GM21367 (cell line): Measurements from ENCODE around the gene MAJIN.

Experiments used
- ATAC-seq: cut with Tn5 transposase; IDR thresholded peaks from one replicate; pipeline ENCODE4 v1.9.1; 2021; ENCODE audit not compliant: unreplicated experiment

The MAJIN gene

GRCh38 chr11:64914123-64914522 is 57.8 kb downstream of the MAJIN start:
- no peak for ATAC-seq

- no peak for ATAC-seq
Observed at GRCh38 chr11:64913171-64913727, 58.7 kb downstream of the MAJIN start.

- ATAC-seq: no peak
Observed at GRCh38 chr11:64911689-64912088, 60.2 kb downstream of the MAJIN start.

- no peak for ATAC-seq
Observed at GRCh38 chr11:64911142-64911541, 60.8 kb downstream of the MAJIN start.

DNA sequence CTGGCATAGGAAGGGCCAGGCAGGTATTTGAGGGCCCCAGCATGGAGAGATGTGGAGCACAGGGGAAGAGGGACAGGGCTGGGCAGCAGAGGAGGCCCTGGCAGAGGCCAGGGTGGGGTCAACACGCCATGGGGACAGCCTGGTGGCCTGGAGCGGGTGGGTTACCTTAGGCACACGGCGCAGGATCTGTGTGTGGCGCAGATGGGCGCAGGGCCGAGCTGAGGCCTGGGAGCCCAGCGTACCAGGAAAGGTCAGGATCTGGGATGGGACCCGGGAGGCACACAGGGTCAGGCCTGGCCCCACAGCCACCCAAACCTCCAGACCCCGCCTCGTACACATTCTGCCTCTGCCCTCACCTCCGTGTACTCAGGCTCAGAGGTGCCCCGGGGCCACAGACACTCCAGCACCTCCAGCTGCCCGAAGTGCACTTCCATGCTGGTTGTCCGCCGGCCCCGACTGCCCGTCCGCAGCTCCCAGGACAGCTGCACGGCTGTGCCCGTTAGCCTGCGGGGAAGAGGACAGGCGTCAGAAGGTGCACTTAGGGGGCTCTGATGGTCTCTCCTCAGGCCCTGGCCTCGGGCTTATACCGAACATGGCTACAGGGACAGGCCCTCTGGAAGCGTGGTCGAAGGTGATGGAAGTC is 61.3 kb downstream of the MAJIN start:
- ATAC-seq: no peak

DNA sequence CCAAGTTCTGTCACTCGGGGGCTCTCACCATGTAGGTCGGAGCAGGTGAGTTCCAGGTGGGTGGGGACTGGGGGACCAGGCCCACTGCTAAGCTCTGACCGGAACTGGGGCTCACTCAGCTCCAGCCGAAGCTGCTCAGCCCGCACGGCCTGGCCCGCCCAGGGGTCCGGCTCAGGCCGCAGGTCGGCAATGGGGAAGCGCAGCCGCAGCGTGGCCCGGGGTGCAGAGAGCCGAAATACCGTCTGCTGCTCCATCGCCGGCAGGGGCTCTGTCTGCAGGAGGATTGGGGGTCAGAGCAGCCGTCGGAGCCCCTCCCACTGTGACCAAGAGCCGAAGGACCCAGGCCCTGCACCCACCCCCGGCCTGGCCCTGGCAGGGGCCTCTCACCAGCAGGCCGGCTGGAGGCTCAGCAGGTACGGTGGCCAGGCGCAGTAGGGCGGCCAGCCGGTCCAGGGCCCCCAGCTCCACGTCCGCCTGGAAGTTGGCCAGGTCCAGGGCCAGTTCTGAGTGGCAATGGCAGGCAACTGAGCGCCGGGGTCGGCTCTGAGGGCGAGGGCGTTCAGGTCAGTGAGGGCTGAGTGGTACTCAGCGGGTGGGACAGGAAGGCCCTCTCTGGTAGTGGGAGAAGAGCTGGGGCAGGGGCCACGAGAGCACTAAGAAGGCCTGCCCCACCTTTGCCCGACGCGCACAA is 62.1 kb downstream of the MAJIN start:
- ATAC-seq: no peak

DNA sequence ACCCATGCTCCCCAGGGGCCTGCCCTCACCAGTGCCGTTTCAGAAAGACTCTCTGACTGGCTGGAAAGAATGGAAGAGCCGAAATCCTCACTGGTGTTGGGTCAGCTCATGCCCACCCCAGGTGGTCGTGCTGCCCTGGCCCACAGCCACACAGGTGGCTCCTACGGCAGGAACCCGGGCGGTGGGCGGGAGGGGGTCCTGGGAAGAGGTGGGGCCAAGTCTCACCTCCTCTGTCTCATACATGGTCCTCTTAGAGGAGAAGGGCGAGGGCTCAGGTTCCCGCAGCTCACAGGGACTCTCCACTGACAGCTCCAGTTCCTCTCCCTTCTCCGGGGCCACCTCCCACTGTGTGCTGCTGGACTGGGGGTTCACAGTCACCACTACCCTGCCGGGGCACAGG is 63.1 kb downstream of the MAJIN start:
- ATAC-seq: no peak

DNA sequence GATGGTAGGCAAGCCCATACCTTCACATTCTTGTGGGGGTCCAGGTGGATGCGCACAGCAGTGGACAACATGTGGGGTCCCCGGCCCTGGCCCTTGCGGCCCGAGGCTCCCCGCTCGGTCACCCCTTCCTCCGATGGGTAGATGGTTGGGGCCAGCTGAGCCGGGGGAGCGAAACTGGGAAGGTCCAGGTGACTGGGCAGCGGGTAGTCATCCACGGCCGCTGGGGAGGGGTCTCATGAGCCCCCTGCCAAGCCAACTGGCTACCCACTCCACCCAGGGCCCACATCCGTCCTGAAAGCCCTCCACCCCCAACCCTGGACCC is 65.6 kb downstream of the MAJIN start:
- ATAC-seq: no peak

- ATAC-seq: no peak
Observed at GRCh38 chr11:64905516-64906313, 66.2 kb downstream of the MAJIN start.

DNA sequence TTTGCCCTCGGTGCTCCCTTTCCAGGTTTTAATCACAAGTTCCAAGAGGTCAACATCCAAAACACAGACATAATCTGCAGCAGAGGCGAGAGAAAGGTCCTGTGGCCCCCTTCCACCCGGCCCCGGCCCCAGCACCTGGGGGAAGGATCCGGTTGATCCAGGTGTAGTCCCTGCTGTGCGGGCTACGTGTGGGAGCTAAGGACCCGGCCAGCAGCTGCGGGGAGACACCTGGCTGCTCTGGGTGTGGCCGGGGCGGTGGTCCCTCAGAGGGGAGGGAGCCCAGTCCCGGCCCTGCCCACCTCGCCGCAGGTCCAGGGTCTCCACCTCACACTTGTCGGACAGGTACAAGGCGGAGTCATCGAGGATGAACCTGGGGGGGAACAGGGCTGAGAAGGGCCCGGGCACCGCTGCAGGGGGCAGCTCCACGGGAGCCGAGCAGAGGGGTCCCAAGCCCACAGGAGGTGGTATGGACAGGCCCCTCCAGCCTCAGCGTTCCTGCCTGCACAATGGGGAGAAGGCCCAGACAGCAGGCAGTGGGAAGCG is 68.5 kb downstream of the MAJIN start:
- ATAC-seq: no peak

- ATAC-seq: no peak
Observed at GRCh38 chr11:64902102-64902900, 69.6 kb downstream of the MAJIN start.

GRCh38 chr11:64900774-64901173 is 71.1 kb downstream of the MAJIN start:
- no peak for ATAC-seq

DNA sequence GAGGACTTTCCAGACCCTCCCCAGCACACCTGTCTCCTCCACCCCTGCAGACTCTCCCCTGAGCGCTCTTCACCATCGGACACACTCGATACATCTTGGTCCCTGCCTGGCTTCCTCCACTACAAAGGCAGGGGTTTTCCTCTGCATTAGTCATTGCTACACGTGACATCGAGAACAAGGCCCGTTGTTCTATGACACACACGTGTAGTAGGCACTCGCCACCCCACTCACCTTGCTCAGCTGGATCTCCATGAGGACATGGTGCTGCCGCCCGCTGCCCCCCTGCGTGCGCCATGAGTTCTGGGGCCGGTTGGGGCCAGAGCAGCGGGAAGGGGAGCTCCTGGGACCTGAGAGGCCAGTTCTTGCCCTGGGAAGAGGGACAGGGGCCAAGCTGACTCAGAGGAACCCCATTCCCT is 71.6 kb downstream of the MAJIN start:
- no peak for ATAC-seq

DNA sequence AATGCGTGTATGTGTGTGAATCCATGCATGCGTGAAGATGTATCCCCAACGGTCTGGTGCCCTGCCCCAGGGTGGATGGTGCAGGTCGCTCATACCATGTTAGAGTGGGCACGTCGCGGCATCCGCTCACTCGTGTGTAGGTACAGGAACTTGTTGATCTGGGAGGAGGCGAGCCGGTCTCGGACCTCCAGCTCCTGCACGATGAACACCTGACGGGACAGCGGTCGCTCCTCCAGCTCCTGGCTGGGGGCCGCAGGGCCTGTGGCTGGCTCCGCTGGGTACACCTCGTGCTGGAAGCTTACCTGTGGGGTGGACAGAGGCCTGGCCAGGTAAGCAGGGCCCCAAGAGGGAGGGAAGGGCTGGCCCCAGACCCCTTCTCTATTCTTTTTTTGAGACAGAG is 73.4 kb downstream of the MAJIN start:
- ATAC-seq: no peak

- ATAC-seq: no peak
Observed at GRCh38 chr11:64898076-64898445, 73.8 kb downstream of the MAJIN start.

DNA sequence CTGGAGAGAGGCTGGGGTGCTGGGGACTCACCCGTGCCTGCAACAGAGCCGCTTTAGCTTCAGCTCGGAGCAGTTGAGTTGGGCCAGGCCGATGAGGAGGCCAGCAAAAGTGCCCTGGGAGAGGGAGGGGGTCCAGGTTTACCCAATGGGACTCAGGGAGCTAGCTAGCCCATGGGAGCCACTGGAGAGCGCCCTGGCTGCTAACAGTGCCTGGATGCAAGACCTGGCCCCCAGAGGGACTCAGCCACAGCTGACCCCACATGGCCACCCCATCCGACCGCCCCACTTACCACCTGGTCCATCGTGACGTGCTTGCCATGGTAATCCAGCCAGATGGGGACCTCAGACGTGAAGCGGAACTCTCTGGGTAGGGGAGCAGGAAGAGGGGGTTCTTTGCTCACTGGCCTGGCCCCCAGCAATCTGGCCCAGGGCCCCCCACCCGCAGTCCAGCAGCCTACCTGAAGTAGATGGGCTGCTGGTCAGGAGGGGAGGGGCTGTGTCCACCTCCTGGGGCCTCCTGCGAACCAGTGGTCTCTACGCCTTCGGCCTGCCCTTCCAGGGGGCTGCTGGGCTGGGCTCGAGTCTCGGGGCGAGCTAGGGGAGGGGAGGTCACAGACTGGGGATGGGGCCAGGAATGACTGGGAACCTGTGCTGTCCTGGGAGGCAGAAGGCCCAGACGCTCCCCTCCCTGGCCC is 74.4 kb downstream of the MAJIN start:
- no peak for ATAC-seq

DNA sequence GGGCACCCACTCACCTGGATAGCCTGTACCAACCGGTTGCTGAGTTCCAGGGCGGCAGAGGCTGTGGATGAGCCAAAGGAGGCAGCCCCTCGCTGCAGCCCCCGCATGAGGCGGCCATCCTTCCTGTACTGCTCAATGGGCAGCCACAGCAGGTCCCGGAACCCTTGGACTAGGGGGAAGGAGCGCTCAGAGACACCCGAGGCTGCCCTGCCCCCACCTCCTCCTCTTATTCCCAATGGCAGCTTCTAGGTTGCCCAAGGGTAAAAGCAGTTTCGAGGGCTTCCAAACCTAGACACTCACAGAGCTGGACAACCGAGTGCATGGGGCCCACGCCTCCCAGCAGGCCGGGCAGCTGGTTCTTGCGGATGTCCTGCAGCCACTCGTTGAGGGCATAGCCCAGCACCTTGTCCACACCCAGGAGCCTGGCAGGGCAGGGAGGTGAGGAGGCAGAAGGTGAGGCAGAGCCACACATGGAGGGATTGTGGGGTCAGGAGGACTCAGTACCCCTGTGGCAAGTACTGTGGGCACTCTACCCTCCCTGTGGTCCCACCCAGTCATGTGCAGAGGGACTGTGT is 75.4 kb downstream of the MAJIN start:
- no peak for ATAC-seq

DNA sequence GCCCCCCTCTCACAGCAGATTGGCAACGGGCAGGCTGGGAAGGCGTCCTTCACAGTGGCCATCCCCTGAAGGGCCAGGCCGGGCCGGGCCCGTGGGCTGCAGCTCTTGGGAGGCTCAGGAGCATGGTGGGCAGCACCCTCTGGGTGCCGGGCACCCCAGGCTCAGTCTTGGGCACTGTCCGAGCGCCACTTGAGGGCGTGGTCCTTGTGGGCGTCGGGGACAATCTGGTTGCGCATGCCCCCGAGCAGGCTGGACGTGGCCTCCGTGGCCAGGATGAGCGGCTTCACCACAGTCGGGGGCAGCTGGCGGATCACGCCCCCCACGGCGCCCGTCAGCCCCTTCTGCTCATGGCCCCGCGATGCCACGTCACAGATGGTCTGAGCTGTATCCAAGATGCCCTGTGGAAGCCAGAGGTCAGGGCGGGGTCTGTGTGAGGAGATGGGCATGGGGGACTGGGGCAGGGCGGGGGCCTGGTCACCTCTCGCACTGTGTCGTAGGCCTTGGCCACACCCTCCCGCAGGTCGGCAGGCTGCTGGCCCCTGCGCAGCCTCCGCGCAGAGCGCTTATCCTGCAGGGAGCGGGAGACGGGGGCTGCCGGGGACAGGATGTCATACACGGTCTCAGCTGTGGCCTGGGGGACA is 77.0 kb downstream of the MAJIN start:
- ATAC-seq: no peak

DNA sequence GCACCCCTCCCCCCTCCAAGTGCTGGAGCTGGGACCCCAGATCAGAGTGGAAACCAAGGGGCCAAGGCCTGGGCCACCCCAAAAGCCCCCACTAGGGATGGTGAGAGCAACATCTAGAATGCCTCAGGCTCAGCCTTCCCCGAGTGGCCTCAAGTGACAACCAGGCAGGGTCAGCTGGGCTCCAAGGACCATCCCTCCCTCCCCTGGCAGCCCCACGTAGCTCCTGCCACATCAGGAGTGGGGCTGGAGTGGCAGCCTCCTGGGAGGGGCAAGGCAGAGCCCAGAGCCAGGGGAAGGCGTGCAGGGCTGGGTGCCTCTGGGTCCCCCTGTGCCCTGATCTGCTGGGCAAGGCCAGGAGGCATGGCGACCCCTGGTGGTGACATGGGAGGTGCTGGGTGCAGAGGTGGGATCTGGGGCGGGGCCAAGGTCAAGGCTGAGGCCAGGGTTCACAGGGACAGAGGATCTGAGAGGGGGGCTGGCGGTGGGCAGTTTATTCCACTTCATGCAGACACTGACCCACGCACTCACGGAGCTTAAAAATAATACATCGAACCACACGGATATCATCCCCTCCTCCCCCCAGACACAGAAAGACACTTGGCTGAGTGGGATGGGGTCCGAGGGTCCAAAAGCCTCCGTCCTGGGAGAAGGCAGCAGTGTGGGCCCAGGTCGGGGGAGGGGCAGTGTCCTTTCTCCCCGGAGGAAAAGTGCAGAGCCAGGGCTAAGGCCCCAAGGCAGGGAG is 77.7 kb downstream of the MAJIN start:
- no peak for ATAC-seq
